Type B pancreatic cell (in vitro differentiated cells): Measurements from ENCODE around the gene C15orf40. TPM values are rescaled to one million over a fixed set of nuclear protein-coding genes. Genes with fewer than 3 reads are reported as not detected.

Source experiments
- DNase-seq: peaks from one replicate; pipeline ENCODE4 v3.0.0; 2021; ENCODE audit warnings: mixed read lengths; ENCODE audit not compliant: unreplicated experiment; ENCODE audit errors: extremely low spot score
- H3K27ac Mint-ChIP-seq: 2 replicates; pipeline ENCODE4 v1.8.0; 2021; ENCODE audit warnings: mild to moderate bottlenecking, mixed read lengths
- H3K27me3 Mint-ChIP-seq: 2 replicates; pipeline ENCODE4 v1.8.0; 2021; ENCODE audit warnings: mixed read lengths
- H3K36me3 Mint-ChIP-seq: 2 replicates; pipeline ENCODE4 v1.8.0; 2021; ENCODE audit warnings: mixed read lengths
- H3K4me1 Mint-ChIP-seq: one replicate; pipeline ENCODE4 v1.8.0; 2021; ENCODE audit warnings: mixed read lengths; ENCODE audit not compliant: unreplicated experiment
- H3K4me3 Mint-ChIP-seq: 2 replicates; pipeline ENCODE4 v1.8.0; 2021; ENCODE audit warnings: mild to moderate bottlenecking, mixed read lengths
- H3K9me3 Mint-ChIP-seq: 2 replicates; pipeline ENCODE4 v1.8.0; 2021; ENCODE audit warnings: mixed read lengths
- CTCF ChIP-seq: fragments of 200-600 bp; sonication (generic); conservative IDR thresholded peaks from 2 replicates; pipeline ENCODE4 v1.5.0; 2021; ENCODE audit warnings: antibody characterized with exemption, mild to moderate bottlenecking
- total RNA-seq: library from RNA; stranded (reverse); gene quantifications from 2 replicates; pipeline ENCODE4 v1.2.1, GENCODE V29; 2021; ENCODE audit warnings: low replicate concordance

Gene C15orf40
- total RNA-seq, 1 donor from 2014 or later = 26.8 TPM

GRCh38 chr15:82970696-82971095 lies 40.7 kb downstream of the C15orf40 start:
- Mint-ChIP-seq H3K27ac (no peak overlapping the region), H3K36me3 (no peaks in the 10 kb centered on the region), H3K27me3 (no peaks in the 10 kb centered on the region), H3K4me1 (no peaks in the 10 kb centered on the region), H3K9me3 (no peaks in the 10 kb centered on the region), H3K4me3 (no peak overlapping the region)
- TF ChIP-seq CTCF = no peak
- DNase-seq = no peak

- DNase-seq = no peak
- no peak overlapping the region for H3K4me3 Mint-ChIP-seq
- no peaks in the 10 kb centered on the region for H3K36me3 Mint-ChIP-seq
- H3K27ac Mint-ChIP-seq = no peak overlapping the region
- no peaks in the 10 kb centered on the region for H3K27me3 Mint-ChIP-seq
- no peaks in the 10 kb centered on the region for H3K9me3 Mint-ChIP-seq
- no peak for TF ChIP-seq CTCF
- no peaks in the 10 kb centered on the region for H3K4me1 Mint-ChIP-seq
Observed at GRCh38 chr15:82970078-82970686, 41.3 kb downstream of the C15orf40 start.

GRCh38 chr15:82969353-82969752 lies 42.1 kb downstream of the C15orf40 start:
- Mint-ChIP-seq H3K9me3 (no peaks in the 10 kb centered on the region), H3K27me3 (no peaks in the 10 kb centered on the region), H3K4me3 (no peak overlapping the region), H3K4me1 (no peaks in the 10 kb centered on the region), H3K27ac (no peak overlapping the region), H3K36me3 (no peaks in the 10 kb centered on the region)
- DNase-seq = no peak
- TF ChIP-seq CTCF = no peak

GRCh38 chr15:82968066-82968465 lies 43.4 kb downstream of the C15orf40 start:
- H3K4me1 Mint-ChIP-seq = no peaks in the 10 kb centered on the region
- H3K27ac Mint-ChIP-seq = no peak overlapping the region

GRCh38 chr15:82966671-82967071 lies 44.8 kb downstream of the C15orf40 start:
- H3K27me3 Mint-ChIP-seq = no peaks in the 10 kb centered on the region
- no peak overlapping the region for H3K27ac Mint-ChIP-seq
- H3K4me3 Mint-ChIP-seq = no peak overlapping the region
- H3K36me3 Mint-ChIP-seq = no peaks in the 10 kb centered on the region
- H3K4me1 Mint-ChIP-seq = no peaks in the 10 kb centered on the region
- H3K9me3 Mint-ChIP-seq = no peaks in the 10 kb centered on the region
- no peak for DNase-seq
- TF ChIP-seq CTCF = no peak

More at GRCh38 chr15:82968066-82968465, 43.4 kb downstream of the C15orf40 start:
- Mint-ChIP-seq H3K9me3 (no peaks in the 10 kb centered on the region), H3K4me3 (no peak overlapping the region), H3K27me3 (no peaks in the 10 kb centered on the region), H3K36me3 (no peaks in the 10 kb centered on the region)
- TF ChIP-seq CTCF = no peak
- DNase-seq = no peak

- Mint-ChIP-seq H3K9me3 (no peaks in the 10 kb centered on the region), H3K36me3 (no peaks in the 10 kb centered on the region), H3K27me3 (no peaks in the 10 kb centered on the region), H3K4me1 (no peaks in the 10 kb centered on the region), H3K4me3 (no peak overlapping the region), H3K27ac (no peak overlapping the region)
- no peak for DNase-seq
- no peak for TF ChIP-seq CTCF
Observed at GRCh38 chr15:82964890-82965289, 46.5 kb downstream of the C15orf40 start.
